Liver (tissue), 9 donors: ENCODE measurements around the gene PPME1. TPM values are rescaled to one million over a fixed set of nuclear protein-coding genes. Genes with fewer than 3 reads are reported as not detected.

ENCODE experiments used
- DNase-seq: peaks from one replicate; pipeline ENCODE4 v3.0.0-alpha.2; 2017; ENCODE audit warnings: low spot score
- H3K27ac ChIP-seq, 2 donors: one replicate each; pipeline ENCODE4 v1.7.0; 2013; ENCODE audit warnings: inconsistent platforms in 2 of 2, low read length in 2 of 2, control low read depth in 1 of 2, low read depth in 1 of 2, mild to moderate bottlenecking in 1 of 2
- H3K27me3 ChIP-seq, 4 donors: one replicate each; pipeline versions ENCODE4 v1.6.1 to v1.7.0; 2013; ENCODE audit warnings: low read length in 3 of 4, inconsistent platforms in 1 of 4, mild to moderate bottlenecking in 1 of 4, moderate library complexity in 1 of 4; ENCODE audit not compliant: control insufficient read depth in 4 of 4, insufficient read depth in 4 of 4
- H3K36me3 ChIP-seq, 4 donors: one replicate each; pipeline versions ENCODE4 v1.6.1 to v1.7.0; 2013; ENCODE audit warnings: low read length in 3 of 4, mild to moderate bottlenecking in 3 of 4, low read depth in 1 of 4, moderate library complexity in 1 of 4; ENCODE audit not compliant: control insufficient read depth in 4 of 4, insufficient read depth in 3 of 4
- H3K4me1 ChIP-seq, 4 donors: one replicate each; pipeline versions ENCODE4 v1.6.1 to v1.7.0; 2013; ENCODE audit warnings: low read length in 3 of 4, mild to moderate bottlenecking in 3 of 4, moderate library complexity in 1 of 4; ENCODE audit not compliant: control insufficient read depth in 4 of 4, insufficient read depth in 4 of 4
- H3K4me3 ChIP-seq, 3 donors: one replicate each; pipeline versions ENCODE4 v1.6.1 to v1.7.0; 2013; ENCODE audit warnings: low read length in 3 of 3, control low read depth in 1 of 3, low read depth in 1 of 3, mild to moderate bottlenecking in 1 of 3
- H3K9ac ChIP-seq, 2 donors: one replicate each; pipeline ENCODE4 v1.7.0; 2013; ENCODE audit warnings: low read length in 2 of 2, mild to moderate bottlenecking in 2 of 2, moderate library complexity in 2 of 2, control low read depth in 1 of 2, low read depth in 1 of 2
- H3K9me3 ChIP-seq, 4 donors: one replicate each; pipeline versions ENCODE4 v1.6.1 to v1.7.0; 2013; ENCODE audit warnings: low read length in 3 of 4; ENCODE audit not compliant: control insufficient read depth in 4 of 4
- EGR1 ChIP-seq, 2 donors: IDR thresholded peaks; 2 replicates each; pipeline ENCODE4 v1.6.1; 2016 to 2018; ENCODE audit warnings: antibody characterized with exemption in 2 of 2, low read depth in 2 of 2
- FOXA1 ChIP-seq: IDR thresholded peaks from 2 replicates; pipeline ENCODE4 v1.6.1; 2016; ENCODE audit warnings: antibody characterized with exemption
- FOXA2 ChIP-seq: IDR thresholded peaks from 2 replicates; pipeline ENCODE4 v1.6.1; 2016; ENCODE audit warnings: antibody characterized with exemption
- GABPA ChIP-seq, 2 donors: IDR thresholded peaks in 1 of 2; conservative IDR thresholded peaks in 1 of 2; 2 replicates each; pipeline ENCODE4 v1.6.1; 2016; ENCODE audit warnings: antibody characterized with exemption in 2 of 2, mild to moderate bottlenecking in 1 of 2, moderate library complexity in 1 of 2
- HNF4A ChIP-seq, 2 donors: conservative IDR thresholded peaks; 2 replicates each; pipeline ENCODE4 v1.6.1; 2016; ENCODE audit warnings: antibody characterized with exemption in 2 of 2, mild to moderate bottlenecking in 2 of 2
- HNF4G ChIP-seq: IDR thresholded peaks from 2 replicates; pipeline ENCODE4 v1.6.1; 2016; ENCODE audit warnings: antibody characterized with exemption
- JUND ChIP-seq, 2 donors: IDR thresholded peaks; 2 replicates each; pipeline ENCODE4 v1.6.1; 2016; ENCODE audit warnings: antibody characterized with exemption in 2 of 2
- NR2F2 ChIP-seq: IDR thresholded peaks from 2 replicates; pipeline ENCODE4 v1.6.1; 2016; ENCODE audit warnings: antibody characterized with exemption
- RAD21 ChIP-seq, 2 donors: IDR thresholded peaks; 2 replicates each; pipeline ENCODE4 v1.6.1; 2016; ENCODE audit warnings: antibody characterized with exemption in 2 of 2, mild to moderate bottlenecking in 2 of 2
- RXRA ChIP-seq, 2 donors: IDR thresholded peaks; 2 replicates each; pipeline ENCODE4 v1.6.1; 2017 to 2018; ENCODE audit warnings: antibody characterized with exemption in 2 of 2, mild to moderate bottlenecking in 1 of 2
- SP1 ChIP-seq: IDR thresholded peaks from 2 replicates; pipeline ENCODE4 v1.6.1; 2018; ENCODE audit warnings: antibody characterized with exemption, mild to moderate bottlenecking
- TAF1 ChIP-seq: conservative IDR thresholded peaks from 2 replicates; pipeline ENCODE4 v1.6.1; 2016; ENCODE audit warnings: antibody characterized with exemption, mild to moderate bottlenecking
- YY1 ChIP-seq: IDR thresholded peaks from 2 replicates; pipeline ENCODE4 v1.6.1; 2016; ENCODE audit warnings: antibody characterized with exemption, mild to moderate bottlenecking
- WGBS: extraction: QIAGEN DNeasy Blood & Tissue Kit; methylation state at CpG from one replicate; pipeline ENCODE4 v1.1.7; 2013; 5-methylcytosine and 5-hydroxymethylcytosine counted together
- polyA plus RNA-seq, 2 donors: library from polyadenylated mRNA; stranded (reverse) in 1 of 2; unstranded in 1 of 2; fragments of 200-250 nt in 1 of 2; fragments of >200 nt in 1 of 2; fragmentation: Nextera tagmentation in 1 of 2; extraction: Ambion mirVana in 1 of 2; gene quantifications; one replicate each; pipeline versions ENCODE4 v1.2.1 to v1.2.3, GENCODE V29; 2013 to 2015
- total RNA-seq, 2 donors: library from RNA; depleted of rRNA; stranded (reverse); fragments of >200 nt; gene quantifications; one replicate each; pipeline ENCODE4 v1.2.3, GENCODE V29; 2014
- TF ChIP-seq, protein P1 (sequence below): IDR thresholded peaks from 2 replicates; pipeline ENCODE4 v1.6.1; 2016; ENCODE audit warnings: antibody characterized with exemption
- TF ChIP-seq, protein P2 (sequence below): IDR thresholded peaks from 2 replicates; pipeline ENCODE4 v1.6.1; 2016; ENCODE audit warnings: antibody characterized with exemption, mild to moderate bottlenecking
- TF ChIP-seq, protein P3 (sequence below): IDR thresholded peaks from 2 replicates; pipeline ENCODE4 v1.6.1; 2016; ENCODE audit warnings: antibody characterized with exemption
- TF ChIP-seq, protein P4 (sequence below): fragments of 150-350 bp; IDR thresholded peaks from 2 replicates; pipeline ENCODE4 v1.5.1; 2017; ENCODE audit warnings: improper control_type of control experiment, low read depth, low read length; ENCODE audit not compliant: missing input control
- donor health status: healthy.
- donor health status: healthy.
- donor health status: healthy.
- donor health status: healthy.
- donor health status: healthy.

PPME1 gene
- total and polyA plus RNA-seq, 4 donors, result 9.1 to 47.4 (median 13.6) TPM

DNA sequence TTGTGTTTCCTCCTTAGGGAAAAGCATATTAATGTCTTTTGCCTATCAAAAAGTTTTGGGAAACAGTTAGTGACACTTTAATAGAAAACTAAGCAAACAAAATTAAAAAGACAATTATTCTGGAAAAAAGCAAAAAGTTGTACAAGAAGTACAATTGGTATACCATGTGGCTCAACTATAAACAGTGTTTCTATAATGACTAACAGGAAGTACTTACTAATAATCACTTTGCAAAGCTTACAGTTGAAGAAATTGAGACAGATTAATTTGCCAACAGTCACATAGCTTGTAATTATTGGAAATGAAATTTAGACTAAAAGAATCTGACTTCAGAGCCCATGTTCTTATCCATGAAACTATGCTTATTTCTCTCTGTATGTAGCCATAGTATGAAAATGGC, 24.7 kb downstream of the PPME1 start:
- TF ChIP-seq JUND (IDR thresholded peaks at IDR 0.05), result no peak
- TF ChIP-seq, protein P1, sequence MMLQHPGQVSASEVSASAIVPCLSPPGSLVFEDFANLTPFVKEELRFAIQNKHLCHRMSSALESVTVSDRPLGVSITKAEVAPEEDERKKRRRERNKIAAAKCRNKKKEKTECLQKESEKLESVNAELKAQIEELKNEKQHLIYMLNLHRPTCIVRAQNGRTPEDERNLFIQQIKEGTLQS, result no peak
- TF ChIP-seq HNF4A (conservative IDR thresholded peaks at IDR 0.05), result no peak
- TF ChIP-seq YY1, result no peak
- TF ChIP-seq, protein P2, sequence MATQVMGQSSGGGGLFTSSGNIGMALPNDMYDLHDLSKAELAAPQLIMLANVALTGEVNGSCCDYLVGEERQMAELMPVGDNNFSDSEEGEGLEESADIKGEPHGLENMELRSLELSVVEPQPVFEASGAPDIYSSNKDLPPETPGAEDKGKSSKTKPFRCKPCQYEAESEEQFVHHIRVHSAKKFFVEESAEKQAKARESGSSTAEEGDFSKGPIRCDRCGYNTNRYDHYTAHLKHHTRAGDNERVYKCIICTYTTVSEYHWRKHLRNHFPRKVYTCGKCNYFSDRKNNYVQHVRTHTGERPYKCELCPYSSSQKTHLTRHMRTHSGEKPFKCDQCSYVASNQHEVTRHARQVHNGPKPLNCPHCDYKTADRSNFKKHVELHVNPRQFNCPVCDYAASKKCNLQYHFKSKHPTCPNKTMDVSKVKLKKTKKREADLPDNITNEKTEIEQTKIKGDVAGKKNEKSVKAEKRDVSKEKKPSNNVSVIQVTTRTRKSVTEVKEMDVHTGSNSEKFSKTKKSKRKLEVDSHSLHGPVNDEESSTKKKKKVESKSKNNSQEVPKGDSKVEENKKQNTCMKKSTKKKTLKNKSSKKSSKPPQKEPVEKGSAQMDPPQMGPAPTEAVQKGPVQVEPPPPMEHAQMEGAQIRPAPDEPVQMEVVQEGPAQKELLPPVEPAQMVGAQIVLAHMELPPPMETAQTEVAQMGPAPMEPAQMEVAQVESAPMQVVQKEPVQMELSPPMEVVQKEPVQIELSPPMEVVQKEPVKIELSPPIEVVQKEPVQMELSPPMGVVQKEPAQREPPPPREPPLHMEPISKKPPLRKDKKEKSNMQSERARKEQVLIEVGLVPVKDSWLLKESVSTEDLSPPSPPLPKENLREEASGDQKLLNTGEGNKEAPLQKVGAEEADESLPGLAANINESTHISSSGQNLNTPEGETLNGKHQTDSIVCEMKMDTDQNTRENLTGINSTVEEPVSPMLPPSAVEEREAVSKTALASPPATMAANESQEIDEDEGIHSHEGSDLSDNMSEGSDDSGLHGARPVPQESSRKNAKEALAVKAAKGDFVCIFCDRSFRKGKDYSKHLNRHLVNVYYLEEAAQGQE, result no peak
- TF ChIP-seq NR2F2, result no peak
- no peak for TF ChIP-seq FOXA2
- TF ChIP-seq TAF1, result no peak
- TF ChIP-seq, protein P3, sequence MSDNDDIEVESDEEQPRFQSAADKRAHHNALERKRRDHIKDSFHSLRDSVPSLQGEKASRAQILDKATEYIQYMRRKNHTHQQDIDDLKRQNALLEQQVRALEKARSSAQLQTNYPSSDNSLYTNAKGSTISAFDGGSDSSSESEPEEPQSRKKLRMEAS, result no peak
- no peak for TF ChIP-seq HNF4G
- TF ChIP-seq EGR1 (IDR thresholded peaks at IDR 0.05; ENCODE audit: low read depth in 2 of 2), result no peak
- TF ChIP-seq GABPA (IDR thresholded peaks at IDR 0.05 in 1 of 2, conservative IDR thresholded peaks at IDR 0.05 in 1 of 2), result no peak
- no peak for TF ChIP-seq RXRA (IDR thresholded peaks at IDR 0.05)
- TF ChIP-seq, protein P4, sequence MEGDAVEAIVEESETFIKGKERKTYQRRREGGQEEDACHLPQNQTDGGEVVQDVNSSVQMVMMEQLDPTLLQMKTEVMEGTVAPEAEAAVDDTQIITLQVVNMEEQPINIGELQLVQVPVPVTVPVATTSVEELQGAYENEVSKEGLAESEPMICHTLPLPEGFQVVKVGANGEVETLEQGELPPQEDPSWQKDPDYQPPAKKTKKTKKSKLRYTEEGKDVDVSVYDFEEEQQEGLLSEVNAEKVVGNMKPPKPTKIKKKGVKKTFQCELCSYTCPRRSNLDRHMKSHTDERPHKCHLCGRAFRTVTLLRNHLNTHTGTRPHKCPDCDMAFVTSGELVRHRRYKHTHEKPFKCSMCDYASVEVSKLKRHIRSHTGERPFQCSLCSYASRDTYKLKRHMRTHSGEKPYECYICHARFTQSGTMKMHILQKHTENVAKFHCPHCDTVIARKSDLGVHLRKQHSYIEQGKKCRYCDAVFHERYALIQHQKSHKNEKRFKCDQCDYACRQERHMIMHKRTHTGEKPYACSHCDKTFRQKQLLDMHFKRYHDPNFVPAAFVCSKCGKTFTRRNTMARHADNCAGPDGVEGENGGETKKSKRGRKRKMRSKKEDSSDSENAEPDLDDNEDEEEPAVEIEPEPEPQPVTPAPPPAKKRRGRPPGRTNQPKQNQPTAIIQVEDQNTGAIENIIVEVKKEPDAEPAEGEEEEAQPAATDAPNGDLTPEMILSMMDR, result no peak
- TF ChIP-seq FOXA1, result no peak
- DNase-seq, result no peak
- no peak overlapping the region for H3K9ac ChIP-seq
- no peaks in the 10 kb centered on the region for H3K36me3 ChIP-seq
- no peak overlapping the region for H3K27ac ChIP-seq
- no peaks in the 10 kb centered on the region for H3K9me3 ChIP-seq
- H3K4me3 ChIP-seq, result no peak overlapping the region
- H3K27me3 ChIP-seq, result no peaks in the 10 kb centered on the region
- no peaks in the 10 kb centered on the region for H3K4me1 ChIP-seq

DNA sequence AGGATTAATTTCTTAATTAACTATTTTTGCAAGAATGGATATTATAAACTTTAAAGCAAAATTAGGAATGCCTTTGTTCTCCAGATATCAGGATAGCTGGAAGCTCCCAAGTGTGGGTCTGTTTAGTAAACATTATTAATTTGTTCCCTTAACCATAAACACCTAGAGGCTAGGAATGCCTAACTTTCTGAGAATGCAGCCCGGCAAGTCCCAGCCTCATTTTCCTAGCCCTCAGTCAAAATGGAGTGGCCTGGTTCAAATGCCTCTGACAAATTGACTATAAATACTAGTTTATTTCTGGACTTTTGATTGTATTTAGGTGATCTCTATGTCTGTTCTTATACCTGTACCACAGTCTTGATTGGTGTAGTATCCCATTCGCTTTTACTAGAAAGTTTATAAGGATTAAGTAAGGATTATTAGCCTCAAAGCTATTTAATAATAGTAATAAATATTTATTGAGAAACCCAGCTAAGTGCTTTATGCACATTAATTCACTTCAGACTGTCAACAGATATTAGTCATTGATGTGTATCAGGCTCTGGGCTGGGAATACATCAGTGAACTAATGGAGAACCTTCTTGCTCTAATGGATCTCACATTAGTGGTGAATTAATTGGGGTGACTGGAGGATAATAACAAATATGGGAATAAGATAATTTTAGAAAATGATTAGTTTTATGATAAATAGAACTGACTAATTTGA, 25.8 kb downstream of the PPME1 start:
- H3K27me3 ChIP-seq, result no peaks in the 10 kb centered on the region
- no peak for DNase-seq
- 99% methylated on average over 2 of the region's 2 CpGs for WGBS
- no peak overlapping the region for H3K4me3 ChIP-seq
- H3K9me3 ChIP-seq, result no peaks in the 10 kb centered on the region
- no peak overlapping the region for H3K27ac ChIP-seq
- H3K9ac ChIP-seq, result no peak overlapping the region
- TF ChIP-seq, protein P3, result no peak
- no peak for TF ChIP-seq NR2F2
- TF ChIP-seq RAD21 (IDR thresholded peaks at IDR 0.05), result no peak
- no peak for TF ChIP-seq RXRA (IDR thresholded peaks at IDR 0.05)
- TF ChIP-seq, protein P2, result no peak
- TF ChIP-seq SP1, result no peak
- no peaks in the 10 kb centered on the region for H3K4me1 ChIP-seq
- H3K36me3 ChIP-seq, result no peaks in the 10 kb centered on the region
